NCI-H128 (cell line): ENCODE measurements around the gene ALG3.

ENCODE experiments used
- DNase-seq: peaks from one replicate; lab custom pipeline; 2025; ENCODE audit not compliant: unreplicated experiment; lab: John Stamatoyannopoulos, UW

The ALG3 gene

DNA sequence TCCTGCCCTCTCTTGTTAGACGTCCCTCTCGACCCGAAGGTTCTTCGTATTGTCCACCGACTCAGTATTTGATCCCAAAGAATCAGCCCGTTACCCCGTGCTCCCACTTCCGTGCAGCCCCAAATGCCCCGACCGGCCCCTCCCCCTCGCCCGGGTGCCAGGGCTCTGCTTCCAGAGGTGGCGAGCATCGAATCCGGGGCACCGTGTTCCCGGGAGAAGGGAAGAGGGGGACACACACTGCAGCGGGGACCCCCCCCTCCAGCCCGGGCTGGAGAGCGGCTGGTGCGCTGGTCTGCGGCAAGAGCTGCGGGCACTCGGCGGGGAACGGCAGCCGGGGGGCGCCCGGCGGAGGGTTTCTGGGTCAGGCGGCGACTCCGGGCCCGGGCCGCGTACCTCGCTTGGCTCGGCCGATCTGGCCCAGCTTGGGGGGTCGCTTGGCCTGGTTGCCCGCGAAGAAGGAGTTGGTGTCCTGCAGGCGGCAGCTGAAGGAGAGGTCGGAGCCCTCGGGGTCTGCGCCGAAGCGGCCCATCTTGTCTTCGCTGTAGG, 12.0 kb upstream of the ALG3 start:
- no peak for DNase-seq

DNA sequence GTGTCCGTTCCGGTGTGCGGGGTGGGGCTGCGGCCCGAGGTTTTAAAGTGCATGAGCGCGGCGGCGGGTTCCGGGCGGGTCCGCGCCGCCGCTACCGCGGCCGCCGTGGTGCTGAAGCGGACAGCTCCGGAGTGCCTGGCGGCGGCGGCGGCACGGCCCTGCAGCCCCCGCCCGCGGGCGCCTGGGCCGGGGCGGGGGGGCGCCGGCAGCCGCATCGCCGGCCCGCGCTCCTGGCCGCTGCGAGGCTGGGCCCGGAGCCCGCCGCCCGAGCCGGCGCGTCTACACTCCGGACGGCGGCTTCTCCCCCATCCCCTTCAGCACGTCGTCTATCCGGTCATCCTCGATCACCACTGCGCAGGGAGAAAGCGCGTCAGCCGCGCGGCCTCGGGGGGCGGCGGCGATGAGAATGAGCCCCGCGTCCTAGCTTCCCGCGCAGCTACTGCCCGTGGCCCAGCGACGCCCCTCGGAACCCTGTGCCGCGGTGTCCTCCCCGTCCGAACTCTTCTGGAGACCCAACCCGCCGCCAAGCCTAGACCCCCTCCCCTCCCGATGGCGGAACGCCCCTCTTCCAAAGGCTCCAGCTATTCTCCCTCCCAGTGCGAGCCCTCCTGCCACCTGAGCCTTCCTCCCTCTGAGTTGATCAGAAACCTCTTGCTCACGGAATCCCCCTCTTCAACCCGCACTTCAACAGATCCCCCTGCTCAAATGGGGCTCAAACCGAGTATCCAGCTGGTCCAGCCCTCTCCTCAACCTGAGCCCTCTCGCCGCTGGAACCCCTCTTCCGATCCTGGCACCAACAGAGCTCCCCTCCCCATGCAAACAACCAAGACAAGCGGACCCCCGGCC, 11.3 kb upstream of the ALG3 start:
- no peak for DNase-seq

- DNase-seq = no peak
Observed at GRCh38 chr3:184259396-184259877, 10.7 kb upstream of the ALG3 start.

- DNase-seq = no peak
Observed at GRCh38 chr3:184258926-184259325, 10.2 kb upstream of the ALG3 start.

- DNase-seq = no peak
Observed at GRCh38 chr3:184257083-184257915, 8.5 kb upstream of the ALG3 start.

DNA sequence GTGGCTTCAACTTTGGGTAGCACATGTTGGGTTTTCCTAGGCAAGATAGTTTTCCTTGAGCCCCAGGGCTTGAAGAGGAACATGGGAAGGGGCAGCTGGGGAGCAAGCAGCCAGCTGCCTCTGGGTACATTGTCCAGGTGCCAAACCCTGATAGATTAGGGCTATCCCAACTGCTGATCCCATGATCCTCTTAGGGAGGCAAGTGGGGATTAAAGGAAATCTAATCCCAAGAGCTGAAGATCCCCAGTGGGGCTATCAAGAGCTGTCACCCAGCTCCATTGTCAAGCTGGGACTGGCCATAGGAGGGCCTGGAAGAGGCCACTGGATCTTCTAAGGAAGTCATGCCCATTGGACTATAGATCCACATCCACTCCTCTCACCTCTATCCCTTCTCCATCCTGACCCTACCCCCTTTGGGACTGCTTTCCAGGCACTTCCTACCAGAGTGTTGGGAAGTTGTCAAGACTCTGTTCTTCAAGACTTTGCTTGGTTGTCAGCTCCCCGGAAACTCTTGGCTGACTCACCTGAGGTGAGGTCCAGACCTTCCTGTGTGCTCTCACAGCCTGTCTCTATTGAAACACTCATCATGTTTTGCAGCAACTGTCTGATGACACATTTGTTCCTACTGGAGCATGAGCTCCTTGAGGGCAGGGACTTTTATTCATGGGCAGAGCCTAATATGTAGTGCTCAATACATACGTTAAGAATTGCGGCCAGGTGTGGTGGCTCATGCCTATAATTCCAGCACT, 6.7 kb upstream of the ALG3 start:
- DNase-seq = no peak

- DNase-seq = peak; percentile 97
Observed at GRCh38 chr3:184250167-184250828, 1.5 kb upstream of the ALG3 start.

- peak; percentile 81 for DNase-seq
Observed at GRCh38 chr3:184249412-184250166, 827 bp upstream of the ALG3 start, which contains the start of gene EEF1AKMT4. Gene EEF1AKMT4, plus strand, starts transcription at chr3:184249672. Its CDS starts 23 bp downstream, at chr3:184249695.

DNA sequence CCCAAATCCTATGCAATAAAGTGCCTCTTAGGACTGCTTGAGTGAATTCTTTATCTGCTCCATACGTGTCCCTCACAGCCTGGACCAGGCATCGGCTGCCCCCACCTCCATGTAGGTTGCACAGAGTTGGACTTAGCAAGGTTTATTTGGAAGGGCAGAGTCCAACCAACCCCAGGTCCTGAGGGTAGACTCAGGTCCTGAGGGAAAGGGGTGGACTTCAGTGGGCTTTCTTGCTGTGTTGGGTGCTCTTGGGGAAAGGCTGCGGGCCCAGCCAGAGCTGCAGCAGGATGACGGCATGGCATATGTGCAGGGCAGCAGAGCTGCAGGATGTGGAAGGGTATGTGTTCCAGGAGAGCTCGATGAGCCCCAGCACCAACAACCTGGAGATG, 6.5 kb downstream of the ALG3 start:
- DNase-seq = no peak

DNA sequence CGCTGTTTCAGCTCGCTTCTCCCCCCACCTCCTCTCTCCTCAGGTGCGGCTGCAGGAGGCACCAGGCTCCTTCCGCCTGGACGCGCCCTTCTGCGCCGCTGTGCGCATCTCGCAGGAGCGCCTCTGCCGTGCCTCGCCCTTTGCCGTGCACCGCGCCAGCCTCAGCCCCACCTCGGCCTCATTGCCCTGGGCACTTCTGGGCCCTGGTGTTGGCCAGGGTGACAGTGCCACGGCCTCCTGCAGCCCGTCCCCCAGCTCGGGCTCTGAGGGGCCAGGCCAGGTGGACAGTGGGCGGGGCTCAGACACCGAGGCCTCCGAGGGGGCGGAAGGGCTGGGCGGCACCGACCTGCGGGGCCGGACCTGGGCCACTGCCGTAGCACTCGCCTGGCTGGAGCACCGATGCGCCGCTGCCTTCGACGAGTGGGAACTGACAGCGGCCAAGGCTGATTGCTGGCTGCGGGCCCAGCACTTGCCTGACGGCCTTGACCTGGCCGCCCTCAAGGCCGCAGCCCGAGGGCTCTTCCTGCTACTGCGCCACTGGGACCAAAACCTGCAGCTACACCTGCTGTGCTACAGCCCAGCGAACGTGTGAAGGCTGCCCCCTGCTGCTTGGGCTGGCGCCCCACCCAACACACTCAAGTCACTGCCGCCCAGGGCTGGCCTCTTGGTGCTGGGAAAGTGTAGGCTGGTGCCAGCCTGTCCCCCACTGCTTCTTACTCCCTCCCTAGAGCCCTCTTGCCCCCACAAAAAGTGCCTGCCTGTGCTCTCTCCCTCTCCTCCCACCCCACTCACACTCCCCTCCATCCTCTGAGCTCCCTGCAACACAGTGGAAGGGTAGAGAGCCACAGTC, 7.1 kb downstream of the ALG3 start:
- no peak for DNase-seq

DNA sequence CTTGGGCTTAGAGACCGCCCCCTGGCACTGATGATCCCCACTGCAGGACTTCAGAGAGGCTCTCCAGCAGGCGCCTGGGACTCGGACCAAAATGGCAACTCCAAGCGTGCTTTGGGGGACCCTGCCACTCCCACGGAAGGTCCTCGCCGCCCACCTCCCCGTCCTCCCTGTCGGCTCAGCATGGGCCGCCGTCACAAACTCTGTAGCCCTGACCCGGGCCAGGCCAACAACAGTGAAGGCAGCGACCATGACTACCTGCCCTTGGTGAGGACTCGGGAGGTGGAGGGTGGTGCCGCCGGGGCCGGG, 7.7 kb downstream of the ALG3 start:
- no peak for DNase-seq

GRCh38 chr3:184240384-184241140, 8.2 kb downstream of the ALG3 start:
- DNase-seq = no peak

DNA sequence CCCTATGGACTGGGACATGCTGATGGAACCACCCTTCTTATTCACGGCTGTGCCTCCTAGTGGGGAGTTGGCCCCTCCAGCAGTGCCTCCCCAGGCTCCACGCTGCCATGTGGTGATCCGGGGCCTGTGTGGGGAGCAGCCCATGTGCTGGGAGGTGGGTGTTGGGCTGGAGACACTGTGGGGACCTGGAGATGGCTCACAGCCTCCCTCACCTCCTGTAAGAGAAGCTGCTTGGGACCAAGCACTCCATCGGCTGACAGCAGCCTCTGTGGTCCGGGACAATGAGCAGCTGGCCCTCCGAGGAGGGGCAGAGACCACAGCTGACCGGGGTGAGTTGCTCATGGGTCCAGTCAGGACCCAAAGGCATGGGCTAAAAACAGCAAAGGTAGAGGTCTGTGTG, 9.1 kb downstream of the ALG3 start:
- DNase-seq = no peak

GRCh38 chr3:184239221-184239620, 9.5 kb downstream of the ALG3 start:
- DNase-seq = no peak

DNA sequence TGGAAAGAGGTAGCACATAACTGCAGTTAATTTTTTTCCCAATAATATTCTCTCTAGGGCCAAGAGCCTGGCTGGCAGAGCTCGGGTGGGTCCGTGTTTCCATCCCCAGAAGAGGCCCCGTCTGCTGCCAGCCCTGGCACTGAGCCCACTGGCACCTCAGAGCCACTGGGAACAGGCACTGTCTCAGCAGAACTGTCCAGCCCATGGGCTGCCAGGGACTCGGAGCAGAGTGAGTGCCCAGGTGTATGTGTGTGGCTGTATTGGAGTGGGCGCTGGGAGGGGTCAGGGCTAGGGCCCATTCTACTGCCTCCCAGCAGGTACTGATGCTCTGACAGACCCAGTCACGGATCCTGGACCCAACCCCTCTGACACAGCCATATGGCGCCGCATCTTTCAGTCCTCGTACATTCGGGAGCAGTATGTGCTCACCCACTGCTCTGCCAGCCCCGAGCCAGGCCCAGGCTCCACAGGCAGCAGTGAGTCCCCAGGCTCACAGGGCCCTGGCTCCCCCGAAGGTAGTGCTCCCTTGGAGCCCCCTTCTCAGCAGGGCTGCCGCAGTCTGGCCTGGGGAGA, 10.4 kb downstream of the ALG3 start:
- DNase-seq = no peak

DNA sequence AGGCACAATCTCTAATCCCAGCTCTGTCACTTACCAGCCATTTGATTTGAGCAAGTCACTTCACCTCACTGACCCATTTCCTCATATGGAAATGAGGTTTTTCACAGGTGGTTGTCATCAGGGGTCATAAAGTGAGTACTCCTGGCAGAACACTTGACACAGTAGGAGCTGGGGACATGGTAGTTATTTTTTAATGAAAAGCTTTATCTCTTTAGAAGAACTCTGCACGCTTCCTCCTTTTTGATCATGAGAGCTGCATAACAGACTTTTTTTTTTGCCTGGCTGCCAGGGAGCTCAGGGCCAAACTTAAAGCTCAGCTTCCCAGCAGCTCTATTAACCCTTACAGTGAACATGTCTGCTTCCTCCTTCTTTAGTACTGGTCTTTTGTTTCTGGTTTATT, 11.0 kb downstream of the ALG3 start:
- DNase-seq = no peak

- no peak for DNase-seq
Observed at GRCh38 chr3:184237211-184237610, 11.6 kb downstream of the ALG3 start.

DNA sequence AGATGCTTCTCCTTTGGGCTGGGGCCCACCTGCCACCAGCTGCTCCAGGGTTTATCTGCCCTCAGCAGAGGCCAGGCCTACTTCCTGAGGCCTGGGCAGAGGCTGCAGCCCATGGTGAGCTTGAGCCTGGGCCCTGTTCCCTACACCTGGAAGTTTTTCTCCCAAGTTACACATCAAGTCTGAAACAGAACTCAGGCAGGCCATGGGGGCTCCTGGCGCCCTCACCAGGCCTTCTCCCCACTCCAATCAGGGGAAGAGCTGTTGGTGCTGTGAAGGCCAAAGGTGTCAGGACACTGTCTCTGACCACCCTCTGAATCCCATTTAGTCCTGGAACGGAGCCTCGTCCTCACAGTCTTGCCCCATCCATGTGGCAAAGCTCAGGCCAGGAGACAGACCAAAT, 12.1 kb downstream of the ALG3 start:
- no peak for DNase-seq
